CD4-positive, alpha-beta T cell treated with Interleukin-17A for 1 hour (primary cell): Measurements from ENCODE around the gene ZNF830.
"Not testable (repeated sequence)": the region's sequence is repeated elsewhere in the genome, so short reads cannot be mapped to it uniquely, and the experiment has no call there.

Source experiments
- DNase-seq: peaks from one replicate; pipeline ENCODE4 v3.0.0-alpha.2; 2020

ZNF830 gene

GRCh38 chr17:34993031-34993430 is 31.7 kb downstream of the ZNF830 start:
- DNase-seq: no peak

GRCh38 chr17:34996422-34997285 is 35.3 kb downstream of the ZNF830 start:
- no peak for DNase-seq

- DNase-seq: no peak
Observed at GRCh38 chr17:34997355-34997862, 36.1 kb downstream of the ZNF830 start.

- DNase-seq: peak; percentile 86
Observed at GRCh38 chr17:34998205-34998604, 36.9 kb downstream of the ZNF830 start.

- no peak for DNase-seq
Observed at GRCh38 chr17:34999456-34999855, 38.1 kb downstream of the ZNF830 start.

GRCh38 chr17:35000965-35001364 is 39.6 kb downstream of the ZNF830 start:
- not testable (repeated sequence) for DNase-seq

- DNase-seq: no peak
Observed at GRCh38 chr17:35001549-35001948, 40.2 kb downstream of the ZNF830 start.

- no peak for DNase-seq
Observed at GRCh38 chr17:35002876-35003551, 41.7 kb downstream of the ZNF830 start.

GRCh38 chr17:35003778-35004177 is 42.4 kb downstream of the ZNF830 start:
- no peak for DNase-seq

GRCh38 chr17:35006345-35006744 is 45.0 kb downstream of the ZNF830 start:
- no peak for DNase-seq

- DNase-seq: no peak
Observed at GRCh38 chr17:35006961-35007360, 45.6 kb downstream of the ZNF830 start.

GRCh38 chr17:35010093-35010492 is 48.8 kb downstream of the ZNF830 start:
- no peak for DNase-seq

- DNase-seq: no peak
Observed at GRCh38 chr17:35011671-35012216, 50.4 kb downstream of the ZNF830 start.
